ENCODE results near the gene GPR3. TPM values are rescaled to one million over a fixed set of nuclear protein-coding genes. Genes with fewer than 3 reads are reported as not detected.

Gene GPR3, protein sequence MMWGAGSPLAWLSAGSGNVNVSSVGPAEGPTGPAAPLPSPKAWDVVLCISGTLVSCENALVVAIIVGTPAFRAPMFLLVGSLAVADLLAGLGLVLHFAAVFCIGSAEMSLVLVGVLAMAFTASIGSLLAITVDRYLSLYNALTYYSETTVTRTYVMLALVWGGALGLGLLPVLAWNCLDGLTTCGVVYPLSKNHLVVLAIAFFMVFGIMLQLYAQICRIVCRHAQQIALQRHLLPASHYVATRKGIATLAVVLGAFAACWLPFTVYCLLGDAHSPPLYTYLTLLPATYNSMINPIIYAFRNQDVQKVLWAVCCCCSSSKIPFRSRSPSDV
- total RNA-seq, result 0.89 and 1.1 TPM in 2 replicates

DNA sequence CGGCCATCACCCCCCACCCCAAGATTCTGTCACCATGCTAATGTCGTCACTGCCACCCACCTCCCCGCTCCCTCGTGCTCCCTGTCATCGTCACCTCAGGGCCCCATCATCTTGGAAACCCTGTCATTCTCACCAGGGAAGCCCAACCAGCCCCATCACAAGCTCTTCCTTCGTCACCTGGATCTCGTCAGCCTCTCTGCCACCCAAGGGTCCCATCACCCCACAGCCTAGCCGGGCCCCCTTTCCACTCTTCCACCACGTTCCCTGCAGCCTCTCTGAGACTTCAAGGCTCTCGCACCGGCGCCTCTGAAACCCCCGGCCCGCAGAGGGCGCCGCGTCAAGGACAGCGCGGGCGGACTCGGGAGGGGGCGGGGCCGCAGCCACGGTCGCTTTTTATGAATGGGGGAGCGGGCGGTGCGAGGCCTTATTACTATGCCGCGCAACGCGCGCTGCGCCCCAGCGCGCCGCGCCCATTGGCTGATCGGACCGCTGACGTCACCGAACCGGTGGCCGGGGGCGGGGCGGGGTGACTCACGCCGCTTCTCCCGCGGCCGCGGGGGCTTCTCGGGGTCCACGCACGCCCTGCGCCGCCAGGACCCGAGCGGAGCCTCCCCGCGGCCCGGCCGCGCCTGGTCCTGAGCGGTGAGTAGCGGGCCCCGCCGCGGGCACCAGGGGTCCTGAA is at the start of gene GPR3:
TSS of gene GPR3 (plus strand) at position 527 of the 682 bp plus-strand sequence. CDS start 1,177 bp downstream, outside the sequence.

DNA sequence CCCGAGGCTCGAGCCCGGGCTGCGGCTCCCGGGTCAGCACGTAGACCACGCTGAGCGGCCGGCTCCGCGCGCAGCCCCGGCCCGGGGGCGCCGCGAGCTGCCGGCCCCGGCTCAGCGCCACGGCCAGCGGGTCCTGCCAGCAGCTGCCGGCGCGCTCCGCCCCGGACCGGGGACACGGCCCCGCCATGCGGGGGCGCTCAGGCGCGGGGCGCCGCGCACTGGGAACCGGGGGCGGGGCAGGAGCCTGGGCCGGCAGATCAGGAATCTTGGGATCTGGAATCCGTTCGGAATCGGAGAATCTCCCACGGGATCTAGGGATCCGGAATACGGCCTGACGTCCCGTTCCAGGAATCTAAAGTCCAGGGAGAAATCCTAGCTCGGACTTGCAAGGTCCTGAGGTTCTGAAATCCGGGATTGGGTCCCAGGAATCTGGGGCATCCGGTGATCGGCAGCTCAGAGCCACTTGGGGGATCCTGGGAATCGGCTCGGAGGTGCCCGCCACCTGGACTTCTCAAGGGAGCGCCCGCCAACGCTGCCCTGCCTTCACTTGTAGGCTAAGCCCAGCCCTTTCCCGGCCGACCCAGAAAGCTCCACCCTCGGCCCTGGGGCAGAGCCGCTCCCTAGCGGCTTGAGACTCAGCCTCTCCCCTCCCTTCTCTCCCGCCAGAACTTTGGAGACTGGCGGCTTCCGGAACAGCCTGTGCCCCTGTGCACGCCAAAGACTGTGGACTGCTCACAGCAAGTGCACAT is 25.8 kb upstream of the GPR3 start, which contains the start of gene MAP3K6:
TSS of gene MAP3K6 (minus strand) at position 551 of the 749 bp plus-strand sequence. CDS start at position 187, 364 bp downstream.

GRCh38 chr1:27374362-27375086 is 17.9 kb upstream of the GPR3 start, which contains the start of gene FCN3:
FCN3 (minus strand) TSS chr1:27374824; CDS start chr1:27374818, 6 bp downstream.

DNA sequence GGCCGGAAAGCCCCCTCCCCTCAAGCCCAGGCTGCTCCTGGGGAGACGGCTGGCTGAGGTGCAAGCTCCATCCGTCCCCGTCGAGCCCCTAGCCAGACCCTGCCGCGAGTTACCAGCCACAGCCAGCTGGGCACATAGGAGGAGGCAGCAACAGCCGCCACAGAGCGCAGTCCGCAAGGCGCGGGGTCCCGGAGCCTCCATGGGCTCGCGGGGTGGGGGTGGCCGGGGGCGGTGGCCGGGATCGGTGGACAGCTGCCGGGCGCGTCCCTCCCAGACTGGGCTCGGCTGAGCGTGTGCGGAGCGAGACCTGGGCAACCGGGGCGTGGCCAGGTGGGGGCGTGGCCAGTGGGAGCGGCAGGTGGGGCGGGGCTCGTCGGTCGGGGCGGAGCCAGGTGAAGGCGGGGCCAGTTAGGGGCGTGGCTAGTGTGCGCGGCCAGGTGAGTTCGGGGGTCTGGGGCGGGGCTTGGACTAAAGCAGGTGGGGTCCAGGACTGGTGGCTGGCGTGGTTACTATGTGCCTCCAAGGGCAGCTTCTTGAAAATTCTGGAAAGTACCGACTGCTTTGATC is 9.3 kb upstream of the GPR3 start, which contains the start of gene CD164L2:
TSS of gene CD164L2 (minus strand) at position 295 of the 567 bp plus-strand sequence. CDS start at position 201, 94 bp downstream.

Other genes starting within 250 kb of the GPR3 start
- gene SLC9A1, start 237.5 kb upstream of the GPR3 start, total RNA-seq, result 9.2 and 27.8 TPM in 2 replicates
- 21.1 and 35.8 TPM in 2 replicates for gene WDTC1, start 158.0 kb upstream of the GPR3 start, total RNA-seq
- gene TMEM222, start 70.5 kb upstream of the GPR3 start, total RNA-seq, result 15.7 and 20.8 TPM in 2 replicates
- gene SYTL1, start 50.6 kb upstream of the GPR3 start, total RNA-seq, result 0.23 and 0.59 TPM in 2 replicates
- 11.3 and 18.7 TPM in 2 replicates for gene MAP3K6, start 25.7 kb upstream of the GPR3 start, total RNA-seq
- gene FCN3, start 17.8 kb upstream of the GPR3 start, total RNA-seq, result not detected in 2 replicates
- gene CD164L2, start 9.3 kb upstream of the GPR3 start, total RNA-seq, result not detected in 2 replicates
- 12.5 and 36.5 TPM in 2 replicates for gene WASF2, start 97.5 kb downstream of the GPR3 start, total RNA-seq
- 8.0 and 15.5 TPM in 2 replicates for gene AHDC1, start 211.5 kb downstream of the GPR3 start, total RNA-seq
- gene FGR, start 242.6 kb downstream of the GPR3 start, total RNA-seq, result not detected in 2 replicates